Endothelial cell (in vitro differentiated cells): Measurements from ENCODE around the gene HSF5. TPM values are rescaled to one million over a fixed set of nuclear protein-coding genes. Genes with fewer than 3 reads are reported as not detected.
"Not testable (repeated sequence)": the region's sequence is repeated elsewhere in the genome, so short reads cannot be mapped to it uniquely, and the experiment has no call there.

Experiments used
- DNase-seq: peaks from one replicate; pipeline ENCODE4 v3.0.0; 2021; ENCODE audit warnings: low spot score
- H3K27ac Mint-ChIP-seq: one replicate; pipeline ENCODE4 v1.8.0; 2021; ENCODE audit warnings: mixed read lengths, inconsistent platforms; ENCODE audit not compliant: unreplicated experiment
- H3K27me3 Mint-ChIP-seq: one replicate; pipeline ENCODE4 v1.8.0; 2021; ENCODE audit warnings: mild to moderate bottlenecking, moderate library complexity, mixed read lengths, inconsistent platforms; ENCODE audit not compliant: unreplicated experiment
- H3K36me3 Mint-ChIP-seq: one replicate; pipeline ENCODE4 v1.8.0; 2021; ENCODE audit warnings: mild to moderate bottlenecking, low read depth, mixed read lengths, inconsistent platforms; ENCODE audit not compliant: unreplicated experiment
- H3K4me1 Mint-ChIP-seq: one replicate; pipeline ENCODE4 v1.8.0; 2021; ENCODE audit warnings: mild to moderate bottlenecking, mixed read lengths, inconsistent platforms; ENCODE audit not compliant: unreplicated experiment
- H3K4me3 Mint-ChIP-seq: one replicate; pipeline ENCODE4 v1.8.0; 2021; ENCODE audit warnings: mild to moderate bottlenecking, mixed read lengths, inconsistent platforms; ENCODE audit not compliant: unreplicated experiment
- H3K9me3 Mint-ChIP-seq: one replicate; pipeline ENCODE4 v1.8.0; 2021; ENCODE audit warnings: mixed read lengths, inconsistent platforms; ENCODE audit not compliant: unreplicated experiment
- CTCF ChIP-seq: fragments of 200-600 bp; sonication (generic); IDR thresholded peaks from one replicate; pipeline ENCODE4 v1.5.0; 2021; ENCODE audit warnings: antibody characterized with exemption; ENCODE audit not compliant: unreplicated experiment
- total RNA-seq: library from RNA; stranded (reverse); fragmentation: NEBNext Ultra II Directional; extraction: Animal tissue kit (Norgen Biotek cat#: 25700); gene quantifications from one replicate; pipeline ENCODE4 v1.2.1, GENCODE V29; 2021; ENCODE audit not compliant: unreplicated experiment

The HSF5 gene
- total RNA-seq, 1 donor from 2014 or later = 0.10 TPM

GRCh38 chr17:58488428-58488890 lies 251 bp upstream of the HSF5 start:
- H3K36me3 Mint-ChIP-seq = peaks cover 14% of the 10 kb centered on the region
- H3K4me1 Mint-ChIP-seq = no peaks in the 10 kb centered on the region
- H3K9me3 Mint-ChIP-seq = no peaks in the 10 kb centered on the region
- DNase-seq = no peak
- TF ChIP-seq CTCF = no peak
- no peaks in the 10 kb centered on the region for H3K27me3 Mint-ChIP-seq
- no peak overlapping the region for H3K4me3 Mint-ChIP-seq
- no peak overlapping the region for H3K27ac Mint-ChIP-seq

GRCh38 chr17:58484600-58484999 lies 3.6 kb downstream of the HSF5 start:
- DNase-seq = no peak
- no peaks in the 10 kb centered on the region for H3K27me3 Mint-ChIP-seq
- H3K9me3 Mint-ChIP-seq = no peaks in the 10 kb centered on the region
- TF ChIP-seq CTCF = no peak
- H3K36me3 Mint-ChIP-seq = peaks cover 6% of the 10 kb centered on the region
- H3K27ac Mint-ChIP-seq = no peak overlapping the region
- H3K4me1 Mint-ChIP-seq = no peaks in the 10 kb centered on the region
- no peak overlapping the region for H3K4me3 Mint-ChIP-seq

GRCh38 chr17:58481798-58482197 lies 6.4 kb downstream of the HSF5 start:
- H3K27ac Mint-ChIP-seq, H3K27me3 Mint-ChIP-seq, H3K9me3 Mint-ChIP-seq, H3K4me1 Mint-ChIP-seq, H3K4me3 Mint-ChIP-seq, H3K36me3 Mint-ChIP-seq, DNase-seq: not testable (repeated sequence)

GRCh38 chr17:58480090-58480489 lies 8.1 kb downstream of the HSF5 start:
- no peak overlapping the region for H3K4me3 Mint-ChIP-seq
- H3K4me1 Mint-ChIP-seq = no peaks in the 10 kb centered on the region
- no peak overlapping the region for H3K27ac Mint-ChIP-seq
- no peaks in the 10 kb centered on the region for H3K36me3 Mint-ChIP-seq
- no peaks in the 10 kb centered on the region for H3K9me3 Mint-ChIP-seq
- peaks cover 1% of the 10 kb centered on the region for H3K27me3 Mint-ChIP-seq
- no peak for TF ChIP-seq CTCF
- no peak for DNase-seq

- no peak overlapping the region for H3K27ac Mint-ChIP-seq
- H3K4me1 Mint-ChIP-seq = no peaks in the 10 kb centered on the region
- no peak overlapping the region for H3K4me3 Mint-ChIP-seq
- no peak for DNase-seq
- peaks cover 1% of the 10 kb centered on the region for H3K27me3 Mint-ChIP-seq
- H3K36me3 Mint-ChIP-seq = no peaks in the 10 kb centered on the region
- TF ChIP-seq CTCF = no peak
- no peaks in the 10 kb centered on the region for H3K9me3 Mint-ChIP-seq
Observed at GRCh38 chr17:58476812-58477211, 11.4 kb downstream of the HSF5 start.

GRCh38 chr17:58475985-58476384 lies 12.2 kb downstream of the HSF5 start:
- TF ChIP-seq CTCF = no peak
- Mint-ChIP-seq H3K9me3 (no peaks in the 10 kb centered on the region), H3K27me3 (peaks cover 1% of the 10 kb centered on the region), H3K4me1 (no peaks in the 10 kb centered on the region), H3K36me3 (no peaks in the 10 kb centered on the region), H3K27ac (no peak overlapping the region), H3K4me3 (no peak overlapping the region)
- no peak for DNase-seq
